GM12873 (cell line): ENCODE data around the gene RITA1.

Source experiments
- CTCF ChIP-seq: IDR thresholded peaks from 2 replicates; pipeline ENCODE4 v1.5.1; 2012; ENCODE audit warnings: low read depth, mild to moderate bottlenecking, moderate library complexity, low read length, control low read depth; ENCODE audit not compliant: insufficient read depth; ENCODE audit errors: missing control alignments

RITA1 gene

GRCh38 chr12:113165521-113166450 is 19.7 kb upstream of the RITA1 start:
- no peak for TF ChIP-seq CTCF

- TF ChIP-seq CTCF: no peak
These were observed 17.7 kb upstream of the RITA1 start for GRCh38 chr12:113167868-113168267.

GRCh38 chr12:113169697-113170096 is 15.8 kb upstream of the RITA1 start:
- TF ChIP-seq CTCF: no peak

GRCh38 chr12:113170457-113170856 is 15.1 kb upstream of the RITA1 start:
- TF ChIP-seq CTCF: no peak

GRCh38 chr12:113170926-113171325 is 14.6 kb upstream of the RITA1 start:
- no peak for TF ChIP-seq CTCF

GRCh38 chr12:113171543-113171942 is 14.0 kb upstream of the RITA1 start:
- TF ChIP-seq CTCF: no peak

- TF ChIP-seq CTCF: no peak
These were observed 13.3 kb upstream of the RITA1 start for GRCh38 chr12:113172185-113172584.
